HG03558 (cell line): ENCODE results near the gene NOS1AP.

Source experiments
- ATAC-seq: cut with Tn5 transposase; IDR thresholded peaks from one replicate; pipeline ENCODE4 v1.9.1; 2021; ENCODE audit warnings: moderate number of reproducible peaks; ENCODE audit not compliant: unreplicated experiment; ENCODE audit errors: extremely low read depth

Gene NOS1AP

GRCh38 chr1:162087111-162087510, 17.6 kb downstream of the NOS1AP start:
- ATAC-seq: no peak

- ATAC-seq: no peak
These were observed 18.1 kb downstream of the NOS1AP start for GRCh38 chr1:162087574-162087973.

- no peak for ATAC-seq
These were observed 18.9 kb downstream of the NOS1AP start for GRCh38 chr1:162088281-162088969.

GRCh38 chr1:162089748-162090147, 20.3 kb downstream of the NOS1AP start:
- no peak for ATAC-seq

- no peak for ATAC-seq
These were observed 20.9 kb downstream of the NOS1AP start for GRCh38 chr1:162090378-162090777.

GRCh38 chr1:162091681-162092524, 22.4 kb downstream of the NOS1AP start:
- ATAC-seq: no peak

GRCh38 chr1:162093095-162093494, 23.6 kb downstream of the NOS1AP start:
- no peak for ATAC-seq

GRCh38 chr1:162094271-162094670, 24.8 kb downstream of the NOS1AP start:
- no peak for ATAC-seq

GRCh38 chr1:162094723-162095122, 25.2 kb downstream of the NOS1AP start:
- no peak for ATAC-seq

- ATAC-seq: no peak
These were observed 38.4 kb downstream of the NOS1AP start for GRCh38 chr1:162107911-162108310.

- ATAC-seq: no peak
These were observed 38.9 kb downstream of the NOS1AP start for GRCh38 chr1:162108426-162108825.

GRCh38 chr1:162110910-162111309, 41.4 kb downstream of the NOS1AP start:
- no peak for ATAC-seq

- no peak for ATAC-seq
These were observed 42.1 kb downstream of the NOS1AP start for GRCh38 chr1:162111572-162111971.

GRCh38 chr1:162113419-162113818, 43.9 kb downstream of the NOS1AP start:
- ATAC-seq: no peak

- no peak for ATAC-seq
These were observed 47.7 kb downstream of the NOS1AP start for GRCh38 chr1:162117039-162117774.

GRCh38 chr1:162118063-162118462, 48.6 kb downstream of the NOS1AP start:
- ATAC-seq: no peak

GRCh38 chr1:162128693-162129356, 59.3 kb downstream of the NOS1AP start:
- ATAC-seq: no peak

- no peak for ATAC-seq
These were observed 60.8 kb downstream of the NOS1AP start for GRCh38 chr1:162130308-162130707.

- no peak for ATAC-seq
These were observed 62.2 kb downstream of the NOS1AP start for GRCh38 chr1:162131400-162132321.
